Astrocyte (in vitro differentiated cells and primary cell): ENCODE measurements around the gene MRPL42. TPM values are rescaled to one million over a fixed set of nuclear protein-coding genes. Genes with fewer than 3 reads are reported as not detected.

Experiments
- DNase-seq: peaks from one replicate; pipeline ENCODE4 v3.0.0-alpha.2; 2010; ENCODE audit warnings: low read depth
- FAIRE-seq: peaks from 2 replicates; lab custom pipeline; 2011; peaks lifted over from hg19 to GRCh38; lab: Jason Lieb, UNC
- H2AFZ ChIP-seq: 2 replicates; pipeline ENCODE4 v1.6.0; 2012; ENCODE audit warnings: low read depth, low read length, inconsistent platforms
- H3K27ac ChIP-seq: 2 replicates; pipeline ENCODE4 v1.5.1; 2011; ENCODE audit warnings: low read depth, low read length, inconsistent platforms
- H3K27me3 ChIP-seq: 2 replicates; pipeline ENCODE4 v1.6.0; 2011; ENCODE audit warnings: low read length, inconsistent platforms; ENCODE audit not compliant: insufficient read depth
- H3K36me3 ChIP-seq: 2 replicates; pipeline ENCODE4 v1.5.1; 2011; ENCODE audit warnings: low read length, inconsistent platforms; ENCODE audit not compliant: insufficient read depth
- H3K4me1 ChIP-seq: 2 replicates; pipeline ENCODE4 v1.5.1; 2011; ENCODE audit warnings: low read length, inconsistent platforms; ENCODE audit not compliant: insufficient read depth
- H3K4me2 ChIP-seq: 2 replicates; pipeline ENCODE4 v1.6.0; 2012; ENCODE audit warnings: low read length, inconsistent platforms
- H3K4me3 ChIP-seq: 2 replicates; pipeline ENCODE4 v1.5.1; 2011; ENCODE audit warnings: low read depth, mild to moderate bottlenecking, low read length, inconsistent platforms; ENCODE audit not compliant: insufficient read depth
- H3K79me2 ChIP-seq: 2 replicates; pipeline ENCODE4 v1.6.0; 2012; ENCODE audit warnings: mild to moderate bottlenecking, low read length, inconsistent platforms; ENCODE audit not compliant: insufficient read depth
- H3K9ac ChIP-seq: 2 replicates; pipeline ENCODE4 v1.6.0; 2012; ENCODE audit warnings: mild to moderate bottlenecking, low read length, inconsistent platforms
- H3K9me3 ChIP-seq: 2 replicates; pipeline ENCODE4 v1.5.1; 2012; ENCODE audit warnings: low read depth, mild to moderate bottlenecking, low read length, inconsistent platforms; ENCODE audit not compliant: insufficient read depth
- H4K20me1 ChIP-seq: 2 replicates; pipeline ENCODE4 v1.6.0; 2012; ENCODE audit warnings: low read length, inconsistent platforms; ENCODE audit not compliant: insufficient read depth
- H3K27ac Mint-ChIP-seq: one replicate; pipeline ENCODE4 v1.8.0; 2021; ENCODE audit warnings: mild to moderate bottlenecking, mixed read lengths; ENCODE audit not compliant: unreplicated experiment
- H3K27me3 Mint-ChIP-seq: one replicate; pipeline ENCODE4 v1.8.0; 2021; ENCODE audit warnings: low read depth, mixed read lengths; ENCODE audit not compliant: unreplicated experiment
- H3K36me3 Mint-ChIP-seq: one replicate; pipeline ENCODE4 v1.8.0; 2021; ENCODE audit warnings: low read depth, mixed read lengths; ENCODE audit not compliant: unreplicated experiment
- H3K4me1 Mint-ChIP-seq: one replicate; pipeline ENCODE4 v1.8.0; 2021; ENCODE audit warnings: low read depth, mixed read lengths; ENCODE audit not compliant: unreplicated experiment
- H3K4me3 Mint-ChIP-seq: one replicate; pipeline ENCODE4 v1.8.0; 2021; ENCODE audit warnings: mild to moderate bottlenecking, moderate library complexity, mixed read lengths; ENCODE audit not compliant: unreplicated experiment
- H3K9me3 Mint-ChIP-seq: one replicate; pipeline ENCODE4 v1.8.0; 2021; ENCODE audit warnings: mild to moderate bottlenecking, mixed read lengths; ENCODE audit not compliant: unreplicated experiment
- EZH2 ChIP-seq: IDR thresholded peaks from 2 replicates; pipeline ENCODE4 v1.6.1; 2012; ENCODE audit warnings: mild to moderate bottlenecking, low read length, inconsistent platforms; ENCODE audit not compliant: insufficient read depth
- total RNA-seq: library from RNA; stranded (reverse); gene quantifications from 2 replicates; pipeline ENCODE4 v1.2.1, GENCODE V29; 2021
- TF ChIP-seq, protein P1 (sequence below): IDR thresholded peaks from 2 replicates; pipeline ENCODE4 v1.5.1; 2011; ENCODE audit warnings: low read depth, mild to moderate bottlenecking, inconsistent platforms, low read length, moderate library complexity; ENCODE audit not compliant: insufficient read depth

The MRPL42 gene
- total RNA-seq, 1 donor from 2014 or later = 65.6 TPM

DNA sequence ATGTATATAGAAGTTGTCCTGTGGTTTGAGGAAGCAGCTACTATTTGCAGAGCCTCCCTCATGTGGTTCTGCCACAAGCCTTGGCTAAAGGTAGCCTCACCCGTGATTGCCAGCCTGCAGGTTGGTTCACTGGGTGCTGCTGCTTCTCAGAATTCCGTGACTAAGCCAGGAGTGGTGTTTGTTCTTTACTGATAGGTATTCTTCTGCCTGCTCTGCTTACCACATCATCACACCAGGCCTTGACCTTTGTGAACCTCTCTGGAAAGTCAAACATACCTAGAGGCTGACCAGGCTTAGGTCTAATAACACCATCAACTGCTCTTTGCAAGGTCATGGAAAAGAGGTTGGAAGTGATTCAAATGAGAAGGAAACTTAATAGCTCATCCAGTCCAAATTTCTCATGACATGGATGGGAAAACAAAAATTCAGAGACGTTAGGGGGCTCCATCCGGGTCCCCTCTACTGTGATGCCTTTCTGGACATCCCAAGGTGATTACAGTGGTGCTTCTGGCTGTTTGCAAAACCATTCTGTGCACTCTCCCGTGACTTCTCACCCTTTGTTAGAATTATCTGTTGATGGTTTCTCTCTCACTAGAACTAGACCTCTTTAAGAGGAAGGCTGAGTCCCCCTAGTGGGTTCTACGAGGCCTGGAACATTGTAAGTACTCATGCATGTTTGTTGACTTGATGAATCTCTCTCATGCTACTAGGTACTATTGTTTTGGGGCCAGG, 96.7 kb downstream of the MRPL42 start:
- DNase-seq (peak; percentile 9), FAIRE-seq (no peak)
- H3K36me3 Mint-ChIP-seq = peaks cover 1% of the 10 kb centered on the region
- H3K4me2 ChIP-seq = no peak overlapping the region
- no peak overlapping the region for H3K4me3 ChIP-seq
- no peaks in the 10 kb centered on the region for H3K4me1 ChIP-seq
- no peak overlapping the region for H3K27ac Mint-ChIP-seq
- no peaks in the 10 kb centered on the region for H3K79me2 ChIP-seq
- peaks cover 5% of the 10 kb centered on the region for H3K9me3 Mint-ChIP-seq
- peaks cover 2% of the 10 kb centered on the region for H3K27me3 ChIP-seq
- no peak overlapping the region for H3K9ac ChIP-seq
- no peaks in the 10 kb centered on the region for H4K20me1 ChIP-seq
- no peaks in the 10 kb centered on the region for H3K36me3 ChIP-seq
- H3K27ac ChIP-seq = no peak overlapping the region
- H3K27me3 Mint-ChIP-seq = peaks cover 10% of the 10 kb centered on the region
- H3K4me1 Mint-ChIP-seq = peaks cover 3% of the 10 kb centered on the region
- H3K4me3 Mint-ChIP-seq = no peak overlapping the region
- no peak overlapping the region for H2AFZ ChIP-seq
- TF ChIP-seq, protein P1, sequence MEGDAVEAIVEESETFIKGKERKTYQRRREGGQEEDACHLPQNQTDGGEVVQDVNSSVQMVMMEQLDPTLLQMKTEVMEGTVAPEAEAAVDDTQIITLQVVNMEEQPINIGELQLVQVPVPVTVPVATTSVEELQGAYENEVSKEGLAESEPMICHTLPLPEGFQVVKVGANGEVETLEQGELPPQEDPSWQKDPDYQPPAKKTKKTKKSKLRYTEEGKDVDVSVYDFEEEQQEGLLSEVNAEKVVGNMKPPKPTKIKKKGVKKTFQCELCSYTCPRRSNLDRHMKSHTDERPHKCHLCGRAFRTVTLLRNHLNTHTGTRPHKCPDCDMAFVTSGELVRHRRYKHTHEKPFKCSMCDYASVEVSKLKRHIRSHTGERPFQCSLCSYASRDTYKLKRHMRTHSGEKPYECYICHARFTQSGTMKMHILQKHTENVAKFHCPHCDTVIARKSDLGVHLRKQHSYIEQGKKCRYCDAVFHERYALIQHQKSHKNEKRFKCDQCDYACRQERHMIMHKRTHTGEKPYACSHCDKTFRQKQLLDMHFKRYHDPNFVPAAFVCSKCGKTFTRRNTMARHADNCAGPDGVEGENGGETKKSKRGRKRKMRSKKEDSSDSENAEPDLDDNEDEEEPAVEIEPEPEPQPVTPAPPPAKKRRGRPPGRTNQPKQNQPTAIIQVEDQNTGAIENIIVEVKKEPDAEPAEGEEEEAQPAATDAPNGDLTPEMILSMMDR = peak; percentile 26
- no peak for TF ChIP-seq EZH2
- H3K9me3 ChIP-seq = no peaks in the 10 kb centered on the region

DNA sequence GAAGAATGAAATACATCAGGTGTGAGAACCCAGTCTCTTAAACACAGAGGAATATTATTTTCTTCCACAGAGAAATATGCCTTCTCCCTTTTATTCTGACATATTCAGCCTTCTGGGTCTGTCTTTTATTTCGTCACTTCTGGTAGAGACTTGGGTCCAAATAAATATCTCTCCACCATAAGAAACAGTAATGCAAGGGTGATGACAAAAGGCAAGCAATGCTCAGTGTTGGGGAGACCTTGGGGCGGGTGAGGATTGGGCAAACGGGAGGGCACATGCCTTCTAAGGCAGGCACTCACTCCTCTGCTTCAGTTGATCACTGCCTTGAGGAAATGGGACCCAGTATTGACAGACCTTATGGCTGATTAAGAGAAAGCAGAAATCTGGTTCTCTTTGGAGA, 98.4 kb downstream of the MRPL42 start:
- H3K4me2 ChIP-seq = no peak overlapping the region
- no peak overlapping the region for H3K27ac ChIP-seq
- H3K9ac ChIP-seq = no peak overlapping the region
- FAIRE-seq (no peak), DNase-seq (no peak)
- TF ChIP-seq EZH2 = no peak
- TF ChIP-seq, protein P1 = no peak
- H3K27me3 Mint-ChIP-seq = peaks cover 10% of the 10 kb centered on the region
- no peak overlapping the region for H3K4me3 ChIP-seq
- peaks cover 5% of the 10 kb centered on the region for H3K9me3 Mint-ChIP-seq
- H3K9me3 ChIP-seq = no peaks in the 10 kb centered on the region
- no peak overlapping the region for H3K4me3 Mint-ChIP-seq
- H3K27me3 ChIP-seq = peaks cover 2% of the 10 kb centered on the region
- H3K4me1 ChIP-seq = no peaks in the 10 kb centered on the region
- H3K4me1 Mint-ChIP-seq = peaks cover 3% of the 10 kb centered on the region
- H3K36me3 ChIP-seq = no peaks in the 10 kb centered on the region
- no peaks in the 10 kb centered on the region for H4K20me1 ChIP-seq
- H2AFZ ChIP-seq = no peak overlapping the region
- peaks cover 1% of the 10 kb centered on the region for H3K36me3 Mint-ChIP-seq
- H3K79me2 ChIP-seq = no peaks in the 10 kb centered on the region
- H3K27ac Mint-ChIP-seq = no peak overlapping the region

Other genes starting within 250 kb of the MRPL42 start
- gene NUDT4, start 89.6 kb upstream of the MRPL42 start, total RNA-seq = 54.8 and 60.2 TPM in 2 replicates
- 113 and 129 TPM in 2 replicates for gene UBE2N, start 25.6 kb upstream of the MRPL42 start, total RNA-seq
- gene SOCS2, start 105.2 kb downstream of the MRPL42 start, total RNA-seq = 2.6 and 6.4 TPM in 2 replicates
- 7.6 and 8.8 TPM in 2 replicates for gene CRADD, start 209.9 kb downstream of the MRPL42 start, total RNA-seq